Natural killer cell (primary cell): ENCODE data around the gene PRKAG2. TPM values are rescaled to one million over a fixed set of nuclear protein-coding genes. Genes with fewer than 3 reads are reported as not detected.
A peak's percentile ranks its signal among the peaks of the same experiment; 100 is the strongest.

Source experiments
- ATAC-seq, 3 donors: fragments of 150-1000 bp in 2 of 3; fragments of 200-7000 bp in 1 of 3; cut with Tn5 transposase; 1 replicate in 1 of 3; 2 replicates in 2 of 3; pipeline ENCODE4 v1.10.0; 2021; ENCODE audit warnings: mild to moderate bottlenecking in 2 of 3, moderate library complexity in 2 of 3
- DNase-seq, 2 donors: peaks; one replicate each; pipeline versions ENCODE4 v3.0.0 to v3.0.0-alpha.2; 2013 to 2021; ENCODE audit warnings: mixed read lengths in 1 of 2
- H3K27ac ChIP-seq: one replicate; pipeline ENCODE4 v1.5.1; 2013; ENCODE audit warnings: mild to moderate bottlenecking, low read length
- H3K27me3 ChIP-seq: one replicate; pipeline ENCODE4 v1.6.1; 2013; ENCODE audit warnings: low read length; ENCODE audit not compliant: control insufficient read depth, insufficient read depth
- H3K36me3 ChIP-seq: one replicate; pipeline ENCODE4 v1.6.1; 2013; ENCODE audit warnings: low read length; ENCODE audit not compliant: control insufficient read depth, insufficient read depth
- H3K4me1 ChIP-seq: one replicate; pipeline ENCODE4 v1.6.1; 2013; ENCODE audit warnings: low read length; ENCODE audit not compliant: control insufficient read depth, insufficient read depth
- H3K4me3 ChIP-seq: one replicate; pipeline ENCODE4 v1.5.1; 2013; ENCODE audit warnings: low read length
- H3K9me3 ChIP-seq: one replicate; pipeline ENCODE4 v1.6.1; 2013; ENCODE audit warnings: low read length; ENCODE audit not compliant: control insufficient read depth, insufficient read depth
- H3K27ac Mint-ChIP-seq, 2 donors: one replicate each; pipeline ENCODE4 v1.8.0; 2022; ENCODE audit warnings: mild to moderate bottlenecking in 2 of 2, mixed read lengths in 2 of 2, moderate library complexity in 1 of 2
- H3K27me3 Mint-ChIP-seq, 2 donors: one replicate each; pipeline ENCODE4 v1.8.0; 2022; ENCODE audit warnings: low read depth in 2 of 2, mixed read lengths in 2 of 2
- H3K36me3 Mint-ChIP-seq: one replicate; pipeline ENCODE4 v1.8.0; 2022; ENCODE audit warnings: mixed read lengths
- H3K4me1 Mint-ChIP-seq, 2 donors: one replicate each; pipeline ENCODE4 v1.8.0; 2022; ENCODE audit warnings: mixed read lengths in 2 of 2
- H3K4me3 Mint-ChIP-seq: one replicate; pipeline ENCODE4 v1.8.0; 2022; ENCODE audit warnings: mild to moderate bottlenecking, moderate library complexity, mixed read lengths
- H3K9me3 Mint-ChIP-seq, 2 donors: one replicate each; pipeline ENCODE4 v1.8.0; 2022; ENCODE audit warnings: mixed read lengths in 2 of 2
- CTCF ChIP-seq: fragments of 200-600 bp; IDR thresholded peaks from one replicate; pipeline ENCODE4 v1.8.0; 2022; ENCODE audit warnings: antibody characterized with exemption
- WGBS: methylation state at CpG from one replicate; pipeline ENCODE4 v1.1.7; 2013; ENCODE audit warnings: missing lambda C conversion rate; ENCODE audit not compliant: insufficient coverage; 5-methylcytosine and 5-hydroxymethylcytosine counted together
- intact Hi-C: fragments of 100-400 bp; cut with micrococcal nuclease; formaldehyde crosslinking; loops from one replicate; pipeline ENCODE4 v1.14.2; 2022
- total RNA-seq, 4 donors: library from RNA; stranded (reverse); fragments of 120-200 nt in 1 of 4; gene quantifications; one replicate each; pipeline versions ENCODE4 v1.2.3 to v1.2.4, GENCODE V29; 2013 to 2022

Gene PRKAG2
- total RNA-seq, 3 donors from 2014 or later (not counting 1 experiment from before 2014, with no cell fraction given) = 42.6 to 66.5 (median 64.4) TPM

DNA sequence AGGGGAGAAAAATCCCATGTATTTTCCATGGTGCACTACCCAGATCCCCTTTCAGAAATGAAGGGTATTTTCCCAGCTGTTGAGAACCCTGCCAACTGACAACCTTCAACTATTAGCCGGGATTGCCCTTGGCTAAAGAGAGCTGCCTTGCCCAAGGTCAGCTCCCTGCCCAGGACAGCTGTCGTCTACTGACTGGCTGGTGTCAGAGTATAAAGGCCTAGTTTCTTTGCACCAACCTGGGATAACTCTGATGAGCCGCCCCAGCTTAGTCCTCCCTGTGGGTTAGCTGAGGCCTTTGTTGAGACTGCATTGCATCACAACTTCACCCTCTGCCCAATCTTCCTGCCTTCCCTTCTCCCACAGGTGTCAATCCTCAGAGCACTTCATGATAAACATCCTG lies 210.0 kb downstream of the PRKAG2 start:
- Histone ChIP-seq H3K36me3 (peaks cover 2% of the 10 kb centered on the region), H3K27ac (peak overlapping the region; percentile 9), H3K4me3 (no peak overlapping the region), H3K9me3 (no peaks in the 10 kb centered on the region), H3K27me3 (no peaks in the 10 kb centered on the region), H3K4me1 (peaks cover 17% of the 10 kb centered on the region)
- TF ChIP-seq CTCF = no peak
- no peaks in the 10 kb centered on the region for H3K36me3 Mint-ChIP-seq
- H3K27ac Mint-ChIP-seq = peak overlapping the region; percentile 76 to 85
- no peaks in the 10 kb centered on the region for H3K27me3 Mint-ChIP-seq
- peak in 2 of 3 donors; percentile 21 to 45 for ATAC-seq
- 78% methylated on average over 3 of the region's 3 CpGs for WGBS
- H3K4me1 Mint-ChIP-seq = peaks cover 39 to 52% of the 10 kb centered on the region in 2 donors
- H3K9me3 Mint-ChIP-seq = no peaks in the 10 kb centered on the region
- intact Hi-C loops = no loop called here
- no peak for DNase-seq
- peak overlapping the region; percentile 40 for H3K4me3 Mint-ChIP-seq

- 99% methylated on average over 6 of the region's 6 CpGs for WGBS
- H3K27me3 ChIP-seq = no peaks in the 10 kb centered on the region
- no peak overlapping the region for H3K4me3 Mint-ChIP-seq
- H3K36me3 Mint-ChIP-seq = no peaks in the 10 kb centered on the region
- peaks cover 17% of the 10 kb centered on the region for H3K4me1 ChIP-seq
- intact Hi-C loops = no loop called here
- no peak for TF ChIP-seq CTCF
- DNase-seq (no peak), ATAC-seq (no peak)
- peaks cover 38 to 50% of the 10 kb centered on the region in 2 donors for H3K4me1 Mint-ChIP-seq
- H3K27ac Mint-ChIP-seq = no peak overlapping the region
- H3K9me3 Mint-ChIP-seq = no peaks in the 10 kb centered on the region
- no peaks in the 10 kb centered on the region for H3K9me3 ChIP-seq
- H3K4me3 ChIP-seq = no peak overlapping the region
- H3K27ac ChIP-seq = no peak overlapping the region
- H3K27me3 Mint-ChIP-seq = no peaks in the 10 kb centered on the region
- H3K36me3 ChIP-seq = peaks cover 2% of the 10 kb centered on the region
These were observed 211.5 kb downstream of the PRKAG2 start for GRCh38 chr7:151665368-151665767.

GRCh38 chr7:151664268-151664667 lies 212.6 kb downstream of the PRKAG2 start:
- Histone ChIP-seq H3K4me3 (no peak overlapping the region), H3K36me3 (peaks cover 2% of the 10 kb centered on the region), H3K4me1 (peaks cover 17% of the 10 kb centered on the region), H3K27me3 (no peaks in the 10 kb centered on the region), H3K9me3 (no peaks in the 10 kb centered on the region), H3K27ac (no peak overlapping the region)
- peak overlapping the region; percentile 52 for H3K4me3 Mint-ChIP-seq
- peaks cover 32 to 40% of the 10 kb centered on the region in 2 donors for H3K4me1 Mint-ChIP-seq
- intact Hi-C loops = no loop called here
- H3K27ac Mint-ChIP-seq = no peak overlapping the region
- H3K9me3 Mint-ChIP-seq = no peaks in the 10 kb centered on the region
- H3K36me3 Mint-ChIP-seq = no peaks in the 10 kb centered on the region
- ATAC-seq (peak in 1 of 3 donors; percentile 41), DNase-seq (no peak)
- no peak for TF ChIP-seq CTCF
- 91% methylated on average over 3 of the region's 3 CpGs for WGBS
- no peaks in the 10 kb centered on the region for H3K27me3 Mint-ChIP-seq

DNA sequence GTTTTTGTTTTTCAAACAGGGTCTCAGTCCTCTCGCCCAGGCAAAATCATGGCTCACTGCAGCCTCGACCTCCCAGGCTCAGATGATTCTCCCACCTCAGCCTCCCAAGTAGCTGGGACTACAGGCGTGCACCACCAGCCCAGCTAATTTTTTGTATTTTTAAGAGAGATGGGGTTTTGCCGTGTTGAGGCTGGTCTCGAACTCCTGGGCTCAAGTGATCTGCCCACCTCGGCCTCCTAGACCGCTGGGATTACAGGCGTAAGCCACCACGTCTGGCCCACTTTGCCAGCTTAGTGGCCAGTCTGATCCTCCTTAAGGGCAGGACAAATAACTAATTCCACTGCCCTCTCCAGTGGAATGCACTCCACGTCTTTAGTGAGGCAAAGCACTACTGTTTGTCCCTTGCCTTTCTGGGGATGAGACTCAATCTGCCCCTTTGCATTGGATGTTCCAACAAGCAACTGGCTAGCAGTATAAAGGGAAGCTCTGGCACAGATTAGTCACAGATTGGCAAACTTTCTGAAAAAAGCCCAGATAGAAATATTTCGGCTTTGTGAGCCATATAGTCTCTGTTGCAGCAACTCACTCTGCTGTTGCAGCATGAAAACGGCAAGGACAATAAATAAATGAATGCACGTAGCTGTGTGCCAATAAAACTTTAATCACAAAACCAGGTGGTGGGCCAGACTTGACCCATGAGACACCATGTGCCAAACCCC lies 213.4 kb downstream of the PRKAG2 start:
- Histone ChIP-seq H3K36me3 (peaks cover 2% of the 10 kb centered on the region), H3K4me3 (no peak overlapping the region), H3K27me3 (no peaks in the 10 kb centered on the region), H3K27ac (no peak overlapping the region), H3K4me1 (peaks cover 17% of the 10 kb centered on the region), H3K9me3 (no peaks in the 10 kb centered on the region)
- Mint-ChIP-seq H3K9me3 (no peaks in the 10 kb centered on the region), H3K4me1 (peaks cover 24 to 33% of the 10 kb centered on the region in 2 donors), H3K36me3 (no peaks in the 10 kb centered on the region), H3K27ac (no peak overlapping the region), H3K27me3 (no peaks in the 10 kb centered on the region), H3K4me3 (no peak overlapping the region)
- DNase-seq (no peak), ATAC-seq (no peak)
- TF ChIP-seq CTCF = no peak
- intact Hi-C loops = no loop called here
- 90% methylated on average over 13 of the region's 13 CpGs for WGBS
